Osteoblast (primary cell): ENCODE measurements around the gene RAD51B. TPM values are rescaled to one million over a fixed set of nuclear protein-coding genes. Genes with fewer than 3 reads are reported as not detected.

ENCODE experiments used
- DNase-seq: peaks from one replicate; pipeline ENCODE4 v3.0.0; 2011; ENCODE audit warnings: low spot score, mixed read lengths; ENCODE audit not compliant: insufficient read length; ENCODE audit errors: missing footprints
- H2AFZ ChIP-seq: 2 replicates; pipeline ENCODE4 v1.6.0; 2011; ENCODE audit warnings: mild to moderate bottlenecking, low read length
- H3K27ac ChIP-seq: 2 replicates; pipeline ENCODE4 v1.5.1; 2011; ENCODE audit warnings: mild to moderate bottlenecking, low read depth, low read length, moderate library complexity
- H3K27me3 ChIP-seq: 2 replicates; pipeline ENCODE4 v1.6.0; 2012; ENCODE audit warnings: mild to moderate bottlenecking, control low read depth, inconsistent platforms, low read length, moderate library complexity; ENCODE audit not compliant: insufficient read depth
- H3K36me3 ChIP-seq: 2 replicates; pipeline ENCODE4 v1.5.1; 2011; ENCODE audit warnings: mild to moderate bottlenecking, low read length, control low read depth, moderate library complexity; ENCODE audit not compliant: insufficient read depth
- H3K4me1 ChIP-seq: 2 replicates; pipeline ENCODE4 v1.5.1; 2011; ENCODE audit warnings: mild to moderate bottlenecking, low read length, control low read depth, moderate library complexity; ENCODE audit not compliant: insufficient read depth
- H3K4me2 ChIP-seq: 2 replicates; pipeline ENCODE4 v1.6.0; 2011; ENCODE audit warnings: mild to moderate bottlenecking, low read length; ENCODE audit not compliant: insufficient read depth
- H3K4me3 ChIP-seq: fragments of 200-600 bp; sonication (generic); 3 replicates; pipeline ENCODE4 v1.5.1; 2012; ENCODE audit warnings: mild to moderate bottlenecking, low read length, inconsistent platforms; ENCODE audit not compliant: insufficient read depth
- H3K79me2 ChIP-seq: 2 replicates; pipeline ENCODE4 v1.6.0; 2012; ENCODE audit warnings: mild to moderate bottlenecking, low read length, control low read depth, inconsistent platforms; ENCODE audit not compliant: insufficient read depth
- H3K9me3 ChIP-seq: 2 replicates; pipeline ENCODE4 v1.5.1; 2011; ENCODE audit warnings: low read depth, low read length, control low read depth
- H4K20me1 ChIP-seq: 2 replicates; pipeline ENCODE4 v1.6.0; 2012; ENCODE audit warnings: mild to moderate bottlenecking, low read length, control low read depth; ENCODE audit not compliant: insufficient read depth
- CTCF ChIP-seq: IDR thresholded peaks from 2 replicates; pipeline ENCODE4 v1.5.1; 2011; ENCODE audit warnings: mild to moderate bottlenecking, low read depth, low read length, moderate library complexity; ENCODE audit errors: extremely low read depth
- total RNA-seq: library from RNA; depleted of rRNA; stranded (reverse); fragments of >200 nt; gene quantifications from 2 replicates; pipeline ENCODE4 v1.2.3, GENCODE V29; 2012

RAD51B gene
- total RNA-seq, 1 donor, result 13.8 TPM

- H3K36me3 ChIP-seq, result no peaks in the 10 kb centered on the region
- H4K20me1 ChIP-seq, result no peaks in the 10 kb centered on the region
- H3K9me3 ChIP-seq, result no peaks in the 10 kb centered on the region
- H3K4me2 ChIP-seq, result no peak overlapping the region
- H3K4me3 ChIP-seq, result no peak overlapping the region
- peak; percentile 19 for TF ChIP-seq CTCF
- peak overlapping the region; percentile 42 for H2AFZ ChIP-seq
- DNase-seq, result peak; percentile 37
- H3K27me3 ChIP-seq, result no peaks in the 10 kb centered on the region
- H3K4me1 ChIP-seq, result peaks cover 37% of the 10 kb centered on the region
- H3K79me2 ChIP-seq, result no peaks in the 10 kb centered on the region
- peak overlapping the region; percentile 29 for H3K27ac ChIP-seq
These were observed 703.1 kb downstream of the RAD51B start for GRCh38 chr14:68522510-68523325.

GRCh38 chr14:68523326-68523610 is 703.7 kb downstream of the RAD51B start:
- H3K79me2 ChIP-seq, result no peaks in the 10 kb centered on the region
- peaks cover 37% of the 10 kb centered on the region for H3K4me1 ChIP-seq
- TF ChIP-seq CTCF, result no peak
- H3K27me3 ChIP-seq, result no peaks in the 10 kb centered on the region
- H3K27ac ChIP-seq, result peak overlapping the region; percentile 29
- no peak overlapping the region for H3K4me3 ChIP-seq
- no peak for DNase-seq
- no peaks in the 10 kb centered on the region for H4K20me1 ChIP-seq
- no peaks in the 10 kb centered on the region for H3K9me3 ChIP-seq
- no peak overlapping the region for H3K4me2 ChIP-seq
- H3K36me3 ChIP-seq, result no peaks in the 10 kb centered on the region
- H2AFZ ChIP-seq, result peak overlapping the region; percentile 32

- Histone ChIP-seq H3K9me3 (no peaks in the 10 kb centered on the region), H3K4me2 (no peak overlapping the region), H4K20me1 (no peaks in the 10 kb centered on the region), H3K4me1 (peaks cover 35% of the 10 kb centered on the region), H3K4me3 (no peak overlapping the region), H3K27ac (no peak overlapping the region), H3K79me2 (no peaks in the 10 kb centered on the region), H2AFZ (no peak overlapping the region), H3K27me3 (no peaks in the 10 kb centered on the region), H3K36me3 (no peaks in the 10 kb centered on the region)
- peak; percentile 65 for TF ChIP-seq CTCF
- no peak for DNase-seq
These were observed 704.6 kb downstream of the RAD51B start for GRCh38 chr14:68523989-68524725.

- no peaks in the 10 kb centered on the region for H3K27me3 ChIP-seq
- H3K9me3 ChIP-seq, result no peaks in the 10 kb centered on the region
- no peak for DNase-seq
- no peak overlapping the region for H3K27ac ChIP-seq
- no peak overlapping the region for H3K4me2 ChIP-seq
- no peaks in the 10 kb centered on the region for H3K36me3 ChIP-seq
- H3K79me2 ChIP-seq, result no peaks in the 10 kb centered on the region
- H4K20me1 ChIP-seq, result no peaks in the 10 kb centered on the region
- no peak for TF ChIP-seq CTCF
- H3K4me1 ChIP-seq, result peaks cover 33% of the 10 kb centered on the region
- H3K4me3 ChIP-seq, result no peak overlapping the region
- no peak overlapping the region for H2AFZ ChIP-seq
These were observed 705.9 kb downstream of the RAD51B start for GRCh38 chr14:68525516-68525915.
